ENCODE measurements around the gene EFS. TPM values are rescaled to one million over a fixed set of nuclear protein-coding genes. Genes with fewer than 3 reads are reported as not detected.

Gene EFS
- total and polyA plus RNA-seq, 2 donors (not counting 1 experiment from before 2014, with no cell fraction given): not detected

DNA sequence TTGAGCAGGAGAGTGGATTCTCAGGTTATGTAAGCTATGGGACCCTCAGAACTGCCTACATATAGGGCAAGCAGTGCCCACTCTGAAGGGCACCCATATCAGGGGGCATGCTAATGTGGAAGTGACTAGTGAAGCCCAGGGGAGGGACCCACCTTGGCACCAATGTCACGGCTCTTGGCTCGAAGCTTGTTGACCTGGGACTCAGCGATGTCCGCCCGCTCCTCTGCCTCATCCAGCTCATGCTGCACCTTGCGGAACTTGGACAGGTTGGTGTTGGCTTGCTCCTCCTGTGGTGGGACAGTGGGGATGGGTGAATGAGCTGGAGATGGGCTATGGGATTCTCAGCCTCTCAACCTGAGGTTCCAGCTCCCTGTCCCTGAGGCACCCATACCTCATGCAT, 17.3 kb upstream of the EFS start:
- H3K79me2 ChIP-seq (ENCODE audit: control insufficient read depth, insufficient read depth, low read length): no peaks in the 10 kb centered on the region
- H3K4me3 Mint-ChIP-seq: no peak overlapping the region
- H3K27ac ChIP-seq (ENCODE audit: low read length in 2 of 2): no peak overlapping the region
- H3K9ac ChIP-seq (ENCODE audit: low read length): no peak overlapping the region
- H3K27me3 Mint-ChIP-seq: peaks cover 31% of the 10 kb centered on the region
- peaks cover 0 to 16% (median 0%) of the 10 kb centered on the region in 4 experiments for H3K27me3 ChIP-seq (replicated peaks in 1 of 4; ENCODE audit: control extremely low read depth in 1 of 4, control insufficient read depth in 3 of 4, insufficient read depth in 4 of 4, low read length in 3 of 4)
- ATAC-seq (ENCODE audit: low read depth) (no peak), DNase-seq (no peak)
- H3K9me3 ChIP-seq (ENCODE audit: control extremely low read depth in 1 of 3, control insufficient read depth in 2 of 3, insufficient read depth in 1 of 3, low read length in 2 of 3): no peaks in the 10 kb centered on the region
- no peaks in the 10 kb centered on the region for H3K4me1 Mint-ChIP-seq
- no peaks in the 10 kb centered on the region for H4K20me1 ChIP-seq (ENCODE audit: control insufficient read depth, insufficient read depth, low read length, poor library complexity, severe bottlenecking)
- intact Hi-C loops (cut with micrococcal nuclease): no loop called here
- H3K4me3 ChIP-seq (ENCODE audit: control extremely low read depth in 1 of 5, extremely low read depth in 1 of 5, insufficient read depth in 1 of 5, low read depth in 2 of 5, low read length in 4 of 5): no peak overlapping the region
- no peak overlapping the region for H3K4me2 ChIP-seq (replicated peaks; ENCODE audit: low read depth, low read length, poor library complexity, severe bottlenecking)
- H2AFZ ChIP-seq (ENCODE audit: insufficient read depth, low read depth, low read length, poor library complexity, severe bottlenecking): no peak overlapping the region
- H3K4me1 ChIP-seq (ENCODE audit: control insufficient read depth in 2 of 2, insufficient read depth in 2 of 2, low read length in 2 of 2): no peaks in the 10 kb centered on the region
- H3K9me3 Mint-ChIP-seq (ENCODE audit: insufficient read depth): no peaks in the 10 kb centered on the region
- H3K27ac Mint-ChIP-seq: no peak overlapping the region
- no peaks in the 10 kb centered on the region for H3K36me3 ChIP-seq (replicated peaks in 1 of 2; ENCODE audit: control extremely low read depth in 1 of 2, control insufficient read depth in 1 of 2, extremely low read depth in 1 of 2, insufficient read depth in 2 of 2, low read length in 1 of 2)
- ChIA-PET POLR2A (no interaction called here), CTCF (interaction anchor here (1.0 to 8.7 kb wide), 3 partner anchors 8 to 262 kb away, joined by 3 to 129 read pairs (median 48); no protein-coding TSS in a partner anchor)
- WGBS (ENCODE audit: insufficient coverage): 90% methylated on average over 2 of the region's 6 CpGs
- TF ChIP-seq, protein P1, sequence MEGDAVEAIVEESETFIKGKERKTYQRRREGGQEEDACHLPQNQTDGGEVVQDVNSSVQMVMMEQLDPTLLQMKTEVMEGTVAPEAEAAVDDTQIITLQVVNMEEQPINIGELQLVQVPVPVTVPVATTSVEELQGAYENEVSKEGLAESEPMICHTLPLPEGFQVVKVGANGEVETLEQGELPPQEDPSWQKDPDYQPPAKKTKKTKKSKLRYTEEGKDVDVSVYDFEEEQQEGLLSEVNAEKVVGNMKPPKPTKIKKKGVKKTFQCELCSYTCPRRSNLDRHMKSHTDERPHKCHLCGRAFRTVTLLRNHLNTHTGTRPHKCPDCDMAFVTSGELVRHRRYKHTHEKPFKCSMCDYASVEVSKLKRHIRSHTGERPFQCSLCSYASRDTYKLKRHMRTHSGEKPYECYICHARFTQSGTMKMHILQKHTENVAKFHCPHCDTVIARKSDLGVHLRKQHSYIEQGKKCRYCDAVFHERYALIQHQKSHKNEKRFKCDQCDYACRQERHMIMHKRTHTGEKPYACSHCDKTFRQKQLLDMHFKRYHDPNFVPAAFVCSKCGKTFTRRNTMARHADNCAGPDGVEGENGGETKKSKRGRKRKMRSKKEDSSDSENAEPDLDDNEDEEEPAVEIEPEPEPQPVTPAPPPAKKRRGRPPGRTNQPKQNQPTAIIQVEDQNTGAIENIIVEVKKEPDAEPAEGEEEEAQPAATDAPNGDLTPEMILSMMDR (IDR thresholded peaks at IDR 0.05): no peak
- no peak for TF ChIP-seq EZH2 (IDR thresholded peaks at IDR 0.05; ENCODE audit: borderline replicate concordance, insufficient read depth, low read depth, low read length, poor library complexity, severe bottlenecking)

DNA sequence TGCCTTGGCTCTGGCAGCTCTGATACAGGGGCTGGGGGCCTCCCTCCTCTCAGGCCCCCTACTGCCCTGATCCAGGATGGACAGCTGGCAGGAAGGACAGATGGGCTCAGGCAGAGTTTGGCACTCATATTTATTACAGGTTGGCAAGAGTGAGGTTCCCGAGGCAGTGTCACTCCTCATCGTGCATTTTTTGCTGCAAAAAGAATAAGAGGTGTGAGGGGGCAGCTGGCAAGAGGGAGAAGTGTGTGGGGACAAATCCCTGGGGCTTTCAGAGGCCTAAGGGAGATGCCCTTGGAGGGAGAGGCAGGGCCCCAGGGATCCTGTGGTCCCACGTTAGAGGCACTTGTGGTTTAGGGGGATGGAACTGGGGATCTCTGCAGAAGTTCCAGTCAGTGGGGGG, 16.9 kb upstream of the EFS start:
- Mint-ChIP-seq H3K9me3 (ENCODE audit: insufficient read depth) (no peaks in the 10 kb centered on the region), H3K27ac (no peak overlapping the region), H3K4me1 (no peaks in the 10 kb centered on the region), H3K27me3 (peaks cover 28% of the 10 kb centered on the region), H3K4me3 (no peak overlapping the region)
- peaks cover 0 to 16% (median 0%) of the 10 kb centered on the region in 4 experiments for H3K27me3 ChIP-seq (replicated peaks in 1 of 4; ENCODE audit: control extremely low read depth in 1 of 4, control insufficient read depth in 3 of 4, insufficient read depth in 4 of 4, low read length in 3 of 4)
- H3K9ac ChIP-seq (ENCODE audit: low read length): no peak overlapping the region
- ChIA-PET CTCF (interaction anchor here (5.7 to 8.7 kb wide), 2 partner anchors 114 to 261 kb away, joined by 48 to 129 read pairs; no protein-coding TSS in a partner anchor), POLR2A (no interaction called here)
- no peak overlapping the region for H2AFZ ChIP-seq (ENCODE audit: insufficient read depth, low read depth, low read length, poor library complexity, severe bottlenecking)
- H4K20me1 ChIP-seq (ENCODE audit: control insufficient read depth, insufficient read depth, low read length, poor library complexity, severe bottlenecking): no peaks in the 10 kb centered on the region
- DNase-seq (no peak), ATAC-seq (ENCODE audit: low read depth) (no peak)
- H3K4me1 ChIP-seq (ENCODE audit: control insufficient read depth in 2 of 2, insufficient read depth in 2 of 2, low read length in 2 of 2): no peaks in the 10 kb centered on the region
- H3K9me3 ChIP-seq (ENCODE audit: control extremely low read depth in 1 of 3, control insufficient read depth in 2 of 3, insufficient read depth in 1 of 3, low read length in 2 of 3): no peaks in the 10 kb centered on the region
- 13% methylated on average over 3 of the region's 3 CpGs for WGBS (ENCODE audit: insufficient coverage)
- no peak overlapping the region for H3K4me2 ChIP-seq (replicated peaks; ENCODE audit: low read depth, low read length, poor library complexity, severe bottlenecking)
- H3K27ac ChIP-seq (ENCODE audit: low read length in 2 of 2): no peak overlapping the region
- H3K36me3 ChIP-seq (replicated peaks in 1 of 2; ENCODE audit: control extremely low read depth in 1 of 2, control insufficient read depth in 1 of 2, extremely low read depth in 1 of 2, insufficient read depth in 2 of 2, low read length in 1 of 2): no peaks in the 10 kb centered on the region
- intact Hi-C loops (cut with micrococcal nuclease): no loop called here
- TF ChIP-seq EZH2 (IDR thresholded peaks at IDR 0.05; ENCODE audit: borderline replicate concordance, insufficient read depth, low read depth, low read length, poor library complexity, severe bottlenecking): no peak
- TF ChIP-seq, protein P1 (IDR thresholded peaks at IDR 0.05): no peak
- H3K79me2 ChIP-seq (ENCODE audit: control insufficient read depth, insufficient read depth, low read length): no peaks in the 10 kb centered on the region
- H3K4me3 ChIP-seq (ENCODE audit: control extremely low read depth in 1 of 5, extremely low read depth in 1 of 5, insufficient read depth in 1 of 5, low read depth in 2 of 5, low read length in 4 of 5): no peak overlapping the region

All from B cell (primary cell).